H9 (cell line): ENCODE measurements around the gene NRCAM. TPM values are rescaled to one million over a fixed set of nuclear protein-coding genes. Genes with fewer than 3 reads are reported as not detected.

ENCODE experiments used
- DNase-seq: peaks from one replicate; pipeline ENCODE4 v3.0.0-alpha.2; 2017
- H2AFZ ChIP-seq: one replicate; pipeline ENCODE4 v1.6.1; 2013; ENCODE audit warnings: mild to moderate bottlenecking, low read length, control low read depth, moderate library complexity
- H2AK5ac ChIP-seq: 2 replicates; pipeline ENCODE4 v1.6.1; 2013; ENCODE audit warnings: low read length, control low read depth, mixed read lengths; ENCODE audit not compliant: insufficient read length
- H2BK120ac ChIP-seq: one replicate; pipeline ENCODE4 v1.6.1; 2013; ENCODE audit warnings: low read depth, mild to moderate bottlenecking, low read length, control low read depth, inconsistent platforms; ENCODE audit not compliant: poor library complexity, severe bottlenecking
- H2BK12ac ChIP-seq: 2 replicates; pipeline ENCODE4 v1.6.1; 2013; ENCODE audit warnings: low read length, control low read depth, mixed read lengths, low read depth; ENCODE audit not compliant: insufficient read length
- H2BK15ac ChIP-seq: 2 replicates; pipeline ENCODE4 v1.6.1; 2013; ENCODE audit warnings: low read depth, low read length, control low read depth
- H2BK20ac ChIP-seq: one replicate; pipeline ENCODE4 v1.6.1; 2013; ENCODE audit warnings: low read depth, mild to moderate bottlenecking, low read length, control low read depth, inconsistent platforms; ENCODE audit not compliant: poor library complexity, severe bottlenecking
- H2BK5ac ChIP-seq: 2 replicates; pipeline ENCODE4 v1.6.1; 2013; ENCODE audit warnings: low read length, control low read depth, mixed read lengths; ENCODE audit not compliant: insufficient read length
- H3K14ac ChIP-seq: 2 replicates; pipeline ENCODE4 v1.6.1; 2013; ENCODE audit warnings: low read length, control low read depth; ENCODE audit not compliant: insufficient read depth
- H3K18ac ChIP-seq: 2 replicates; pipeline ENCODE4 v1.6.1; 2013; ENCODE audit warnings: low read depth, mild to moderate bottlenecking, mixed read lengths, low read length, control low read depth; ENCODE audit not compliant: insufficient read length
- H3K23ac ChIP-seq: 2 replicates; pipeline ENCODE4 v1.6.1; 2013; ENCODE audit warnings: low read length, control low read depth, mixed read lengths, low read depth; ENCODE audit not compliant: insufficient read length
- H3K23me2 ChIP-seq: 2 replicates; pipeline ENCODE4 v1.6.1; 2013; ENCODE audit warnings: low read depth, mild to moderate bottlenecking, mixed read lengths, low read length, control low read depth; ENCODE audit not compliant: insufficient read length, poor library complexity, severe bottlenecking
- H3K27ac ChIP-seq: 2 replicates; pipeline ENCODE4 v1.5.1; 2013; ENCODE audit warnings: low read length, control low read depth, mixed read lengths, low read depth; ENCODE audit not compliant: insufficient read length
- H3K27me3 ChIP-seq: 2 replicates; pipeline ENCODE4 v1.6.1; 2013; ENCODE audit warnings: low read length, control low read depth, inconsistent platforms; ENCODE audit not compliant: insufficient read depth
- H3K4ac ChIP-seq: 2 replicates; pipeline ENCODE4 v1.6.1; 2013; ENCODE audit warnings: low read depth, mild to moderate bottlenecking, control low read depth, inconsistent platforms, low read length, moderate library complexity
- H3K4me1 ChIP-seq: 2 replicates; pipeline ENCODE4 v1.6.1; 2013; ENCODE audit warnings: low read length, control low read depth, inconsistent platforms; ENCODE audit not compliant: insufficient read depth
- H3K4me2 ChIP-seq: 2 replicates; pipeline ENCODE4 v1.6.1; 2013; ENCODE audit warnings: low read length, control low read depth, mixed read lengths; ENCODE audit not compliant: insufficient read length, insufficient read depth
- H3K56ac ChIP-seq: 2 replicates; pipeline ENCODE4 v1.6.1; 2013; ENCODE audit warnings: low read depth, mild to moderate bottlenecking, mixed read lengths, low read length, control low read depth; ENCODE audit not compliant: insufficient read length
- H3K79me1 ChIP-seq: 2 replicates; pipeline ENCODE4 v1.6.1; 2013; ENCODE audit warnings: low read depth, mild to moderate bottlenecking, moderate library complexity, low read length, control low read depth, inconsistent platforms; ENCODE audit not compliant: insufficient read depth, poor library complexity, severe bottlenecking
- H3K79me2 ChIP-seq: 2 replicates; pipeline ENCODE4 v1.6.1; 2013; ENCODE audit warnings: low read length, control low read depth, inconsistent platforms; ENCODE audit not compliant: insufficient read depth
- H3K9ac ChIP-seq: 2 replicates; pipeline ENCODE4 v1.6.1; 2013; ENCODE audit warnings: low read length, control low read depth, mixed read lengths; ENCODE audit not compliant: insufficient read length; ENCODE audit errors: extremely low read depth
- H3K9me3 ChIP-seq: one replicate; pipeline ENCODE4 v1.6.1; 2013; ENCODE audit warnings: low read depth, low read length, inconsistent platforms; ENCODE audit not compliant: control insufficient read depth
- H3T11ph ChIP-seq: one replicate; pipeline ENCODE4 v1.6.1; 2013; ENCODE audit warnings: mild to moderate bottlenecking, low read length, control low read depth, inconsistent platforms
- H4K20me1 ChIP-seq: one replicate; pipeline ENCODE4 v1.6.1; 2013; ENCODE audit not compliant: control insufficient read depth, insufficient read length, insufficient read depth
- H4K5ac ChIP-seq: 2 replicates; pipeline ENCODE4 v1.6.1; 2013; ENCODE audit warnings: low read depth, mild to moderate bottlenecking, mixed read lengths, low read length, control low read depth; ENCODE audit not compliant: insufficient read length
- H4K8ac ChIP-seq: replicated peaks from 2 replicates; pipeline ENCODE4 v1.6.1; 2013; ENCODE audit warnings: low read length, control low read depth, mixed read lengths, low read depth; ENCODE audit not compliant: insufficient read length
- H4K91ac ChIP-seq: 2 replicates; pipeline ENCODE4 v1.6.1; 2013; ENCODE audit warnings: low read depth, mild to moderate bottlenecking, moderate library complexity, mixed read lengths, low read length, control low read depth; ENCODE audit not compliant: insufficient read length
- H3K27ac Mint-ChIP-seq, 3 experiments: 2 replicates in 2 of 3; 3 replicates in 1 of 3; pipeline ENCODE4 v1.8.0; 2020 to 2021; ENCODE audit warnings: mixed read lengths in 3 of 3, mild to moderate bottlenecking in 1 of 3, moderate library complexity in 1 of 3
- H3K27me3 Mint-ChIP-seq: 2 replicates; pipeline ENCODE4 v1.8.0; 2021; ENCODE audit warnings: low read depth, mild to moderate bottlenecking, moderate library complexity, mixed read lengths
- H3K36me3 Mint-ChIP-seq, 3 experiments: 2 replicates in 2 of 3; 3 replicates in 1 of 3; pipeline ENCODE4 v1.8.0; 2020 to 2021; ENCODE audit warnings: low read depth in 3 of 3, mixed read lengths in 3 of 3; ENCODE audit not compliant: insufficient read depth in 1 of 3
- H3K4me1 Mint-ChIP-seq, 2 experiments: 2 replicates each; pipeline ENCODE4 v1.8.0; 2020; ENCODE audit warnings: mixed read lengths in 2 of 2
- H3K4me3 Mint-ChIP-seq, 2 experiments: 2 replicates in 1 of 2; 3 replicates in 1 of 2; pipeline ENCODE4 v1.8.0; 2020 to 2021; ENCODE audit warnings: mild to moderate bottlenecking in 2 of 2, mixed read lengths in 2 of 2, moderate library complexity in 1 of 2
- H3K9me3 Mint-ChIP-seq, 2 experiments: 2 replicates in 1 of 2; 3 replicates in 1 of 2; pipeline ENCODE4 v1.8.0; 2020; ENCODE audit warnings: mild to moderate bottlenecking in 2 of 2, mixed read lengths in 2 of 2, moderate library complexity in 1 of 2
- total RNA-seq: library from RNA; stranded (reverse); gene quantifications from 2 replicates; pipeline ENCODE4 v1.2.1, GENCODE V29; 2021
- TF ChIP-seq, protein P1 (sequence below): fragments of 200-600 bp; sonication (generic); conservative IDR thresholded peaks from 3 replicates; pipeline ENCODE4 v1.8.0; 2021; ENCODE audit warnings: antibody characterized with exemption, mild to moderate bottlenecking

NRCAM gene
- total RNA-seq, 1 experiment from 2014 or later, result 2.3 TPM

DNA sequence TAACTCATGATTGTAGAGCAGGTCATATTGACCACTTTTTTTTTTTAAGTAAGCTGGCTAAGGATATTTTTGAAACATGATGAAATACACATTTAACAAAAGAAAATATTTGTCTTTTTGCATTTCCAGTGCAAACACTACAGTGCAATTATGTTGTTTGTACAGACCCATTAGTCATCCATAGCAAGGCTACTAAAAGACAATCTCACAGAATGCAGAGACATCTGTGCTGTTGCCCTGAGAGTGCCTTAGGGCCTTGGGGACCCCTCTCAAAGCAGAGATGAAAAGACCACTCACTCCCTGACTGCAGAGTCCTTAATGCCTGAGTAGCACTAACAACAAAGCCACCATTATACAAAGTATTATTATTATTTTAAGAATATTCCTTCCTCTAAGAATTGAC lies 104.5 kb downstream of the NRCAM start:
- Mint-ChIP-seq H3K4me3 (no peak overlapping the region), H3K4me1 (peaks cover 11 to 12% of the 10 kb centered on the region in 2 experiments), H3K27ac (no peak overlapping the region; a peak in 1 of 7 replicates), H3K9me3 (no peaks in the 10 kb centered on the region), H3K36me3 (no peaks in the 10 kb centered on the region; a peak in 1 of 7 replicates), H3K27me3 (no peaks in the 10 kb centered on the region)
- no peak overlapping the region for H3K14ac ChIP-seq
- H2BK20ac ChIP-seq, result no peak overlapping the region
- no peak overlapping the region for H2AK5ac ChIP-seq
- no peak overlapping the region for H2BK12ac ChIP-seq
- no peaks in the 10 kb centered on the region for H4K20me1 ChIP-seq
- no peak overlapping the region for H4K91ac ChIP-seq
- no peak overlapping the region for H3K23ac ChIP-seq
- H3K27me3 ChIP-seq, result no peaks in the 10 kb centered on the region
- no peak overlapping the region for H3K18ac ChIP-seq
- no peak overlapping the region for H2BK15ac ChIP-seq
- no peak for DNase-seq
- H3K23me2 ChIP-seq, result no peaks in the 10 kb centered on the region
- no peak overlapping the region for H4K8ac ChIP-seq
- H3K79me2 ChIP-seq, result no peaks in the 10 kb centered on the region
- H3K79me1 ChIP-seq, result no peaks in the 10 kb centered on the region
- H3K4me2 ChIP-seq, result no peak overlapping the region
- TF ChIP-seq, protein P1, sequence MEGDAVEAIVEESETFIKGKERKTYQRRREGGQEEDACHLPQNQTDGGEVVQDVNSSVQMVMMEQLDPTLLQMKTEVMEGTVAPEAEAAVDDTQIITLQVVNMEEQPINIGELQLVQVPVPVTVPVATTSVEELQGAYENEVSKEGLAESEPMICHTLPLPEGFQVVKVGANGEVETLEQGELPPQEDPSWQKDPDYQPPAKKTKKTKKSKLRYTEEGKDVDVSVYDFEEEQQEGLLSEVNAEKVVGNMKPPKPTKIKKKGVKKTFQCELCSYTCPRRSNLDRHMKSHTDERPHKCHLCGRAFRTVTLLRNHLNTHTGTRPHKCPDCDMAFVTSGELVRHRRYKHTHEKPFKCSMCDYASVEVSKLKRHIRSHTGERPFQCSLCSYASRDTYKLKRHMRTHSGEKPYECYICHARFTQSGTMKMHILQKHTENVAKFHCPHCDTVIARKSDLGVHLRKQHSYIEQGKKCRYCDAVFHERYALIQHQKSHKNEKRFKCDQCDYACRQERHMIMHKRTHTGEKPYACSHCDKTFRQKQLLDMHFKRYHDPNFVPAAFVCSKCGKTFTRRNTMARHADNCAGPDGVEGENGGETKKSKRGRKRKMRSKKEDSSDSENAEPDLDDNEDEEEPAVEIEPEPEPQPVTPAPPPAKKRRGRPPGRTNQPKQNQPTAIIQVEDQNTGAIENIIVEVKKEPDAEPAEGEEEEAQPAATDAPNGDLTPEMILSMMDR, result no peak
- no peak overlapping the region for H4K5ac ChIP-seq
- H3K4ac ChIP-seq, result no peak overlapping the region
- no peak overlapping the region for H3T11ph ChIP-seq
- H3K56ac ChIP-seq, result no peak overlapping the region
- no peak overlapping the region for H2AFZ ChIP-seq
- peaks cover 3% of the 10 kb centered on the region; the same call in 1 of the 2 replicates for H3K4me1 ChIP-seq
- no peaks in the 10 kb centered on the region for H3K9me3 ChIP-seq
- no peak overlapping the region for H2BK120ac ChIP-seq
- H2BK5ac ChIP-seq, result no peak overlapping the region
- H3K27ac ChIP-seq, result no peak overlapping the region
- H3K9ac ChIP-seq, result no peak overlapping the region
